GM15510 (cell line): ENCODE results near the gene COLEC11.
A peak's percentile ranks its signal among the peaks of the same experiment; 100 is the strongest.

ENCODE experiments used
- POLR2A ChIP-seq: IDR thresholded peaks from 3 replicates; pipeline ENCODE4 v1.6.1; 2011; ENCODE audit warnings: borderline replicate concordance; ENCODE audit not compliant: insufficient read length; ENCODE audit errors: extremely low read depth

Gene COLEC11

DNA sequence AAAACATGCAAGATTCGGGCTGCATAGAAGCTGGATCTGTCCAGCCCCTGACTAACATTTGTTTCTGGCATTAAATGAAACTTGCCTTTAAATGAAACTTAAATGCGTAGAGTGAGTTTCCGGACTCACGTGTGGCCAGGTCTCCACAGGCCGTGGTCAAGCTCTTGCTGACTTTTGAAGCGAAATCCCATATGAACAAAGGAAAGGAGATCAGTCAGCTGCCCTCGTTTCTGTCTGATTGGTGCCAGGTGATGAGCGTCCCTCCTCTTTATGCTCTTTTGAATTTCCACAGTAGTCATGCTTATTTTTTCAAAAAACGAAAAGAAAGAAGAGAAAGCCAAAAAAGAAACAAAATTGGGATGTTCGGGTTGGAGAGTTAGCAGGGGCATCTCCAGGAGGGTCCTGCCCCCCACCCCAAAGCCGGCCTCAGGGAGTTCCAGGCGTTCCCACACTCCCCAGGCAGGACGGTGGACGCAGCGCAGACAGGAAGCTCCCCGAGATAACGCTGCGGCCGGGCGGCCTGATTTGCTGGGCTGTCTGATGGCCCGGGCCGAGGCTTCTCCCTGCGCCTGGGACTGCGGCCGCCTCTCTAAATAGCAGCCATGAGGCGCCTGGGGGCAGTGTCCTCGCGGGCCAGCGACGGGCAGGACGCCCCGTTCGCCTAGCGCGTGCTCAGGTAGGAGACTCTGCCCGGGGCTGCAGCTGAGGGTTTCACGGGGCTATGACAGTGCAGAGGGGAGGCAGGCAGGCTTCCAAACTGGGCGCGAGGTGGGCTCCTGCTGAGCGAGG is at the start of gene COLEC11:
TSS of gene COLEC11 (plus strand) at position 620 of the 789 bp plus-strand sequence. CDS start 9,229 bp downstream, outside the sequence.
- no peak for TF ChIP-seq POLR2A

GRCh38 chr2:3545788-3546478 is 49.0 kb upstream of the COLEC11 start:
- no peak for TF ChIP-seq POLR2A

- TF ChIP-seq POLR2A = no peak
Observed at GRCh38 chr2:3547915-3548314, 47.0 kb upstream of the COLEC11 start.

- TF ChIP-seq POLR2A = no peak
Observed at GRCh38 chr2:3553946-3554345, 41.0 kb upstream of the COLEC11 start.

- no peak for TF ChIP-seq POLR2A
Observed at GRCh38 chr2:3557639-3558204, 37.2 kb upstream of the COLEC11 start.

GRCh38 chr2:3558205-3559014 is 36.5 kb upstream of the COLEC11 start, which contains the start of gene RNASEH1:
Gene RNASEH1 (minus strand): TSS chr2:3558333. CDS start chr2:3558260, 73 bp downstream.
- peak; percentile 88 for TF ChIP-seq POLR2A

- no peak for TF ChIP-seq POLR2A
Observed at GRCh38 chr2:3563521-3563976, 31.4 kb upstream of the COLEC11 start.

DNA sequence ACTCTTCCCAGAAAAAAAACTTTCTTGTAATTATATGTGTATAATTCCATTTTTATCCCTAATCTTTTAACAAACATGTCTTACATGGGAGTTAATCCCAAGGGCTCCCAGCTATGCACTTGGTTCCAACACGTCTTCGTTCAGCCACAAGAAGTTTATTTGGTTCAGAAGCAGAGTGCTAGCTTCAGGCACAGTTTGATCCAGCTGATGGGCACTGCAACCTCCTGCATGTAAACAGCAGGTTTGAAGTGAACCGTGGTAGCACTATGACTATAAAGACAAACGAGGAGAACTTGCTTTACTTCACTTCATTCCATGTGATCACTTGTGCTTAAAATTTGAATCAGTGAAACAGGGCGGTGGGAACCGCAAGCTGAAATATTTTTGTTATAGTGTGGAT is 29.8 kb upstream of the COLEC11 start:
- no peak for TF ChIP-seq POLR2A

- no peak for TF ChIP-seq POLR2A
Observed at GRCh38 chr2:3566806-3567205, 28.1 kb upstream of the COLEC11 start.

- TF ChIP-seq POLR2A = no peak
Observed at GRCh38 chr2:3571284-3571683, 23.6 kb upstream of the COLEC11 start.

GRCh38 chr2:3572620-3573019 is 22.3 kb upstream of the COLEC11 start:
- TF ChIP-seq POLR2A = no peak

- no peak for TF ChIP-seq POLR2A
Observed at GRCh38 chr2:3574155-3574554, 20.8 kb upstream of the COLEC11 start.

DNA sequence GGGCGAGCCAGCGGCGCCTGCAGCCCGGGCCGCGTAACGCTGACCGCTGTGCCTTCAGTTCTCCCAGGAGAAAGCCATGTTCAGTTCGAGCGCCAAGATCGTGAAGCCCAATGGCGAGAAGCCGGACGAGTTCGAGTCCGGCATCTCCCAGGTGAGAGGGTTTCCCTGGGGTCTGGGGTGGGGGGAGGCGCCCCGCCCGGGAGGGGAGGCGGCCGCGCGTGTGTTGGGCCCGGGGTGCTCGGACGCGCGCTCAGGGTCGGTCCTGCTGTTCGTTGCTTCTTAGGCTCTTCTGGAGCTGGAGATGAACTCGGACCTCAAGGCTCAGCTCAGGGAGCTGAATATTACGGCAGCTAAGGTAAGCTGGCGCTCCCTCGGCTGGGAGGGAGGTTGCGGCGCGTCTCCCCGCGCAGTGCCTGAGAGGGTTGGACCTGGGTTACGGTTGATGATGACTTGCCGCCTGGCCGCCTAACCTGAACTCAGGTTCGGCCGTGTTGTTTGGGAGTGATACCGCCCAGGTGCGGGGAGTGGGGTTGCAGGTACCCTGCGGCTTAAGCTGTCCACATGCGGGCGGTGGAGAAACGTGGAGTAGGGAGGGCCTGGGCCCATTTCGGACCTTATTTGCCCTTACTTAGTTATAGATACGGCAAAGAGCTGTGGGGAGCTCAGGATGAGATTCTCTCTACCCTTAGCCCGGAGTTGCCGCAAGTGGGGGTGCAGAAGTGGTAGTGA is 19.2 kb upstream of the COLEC11 start:
- no peak for TF ChIP-seq POLR2A

DNA sequence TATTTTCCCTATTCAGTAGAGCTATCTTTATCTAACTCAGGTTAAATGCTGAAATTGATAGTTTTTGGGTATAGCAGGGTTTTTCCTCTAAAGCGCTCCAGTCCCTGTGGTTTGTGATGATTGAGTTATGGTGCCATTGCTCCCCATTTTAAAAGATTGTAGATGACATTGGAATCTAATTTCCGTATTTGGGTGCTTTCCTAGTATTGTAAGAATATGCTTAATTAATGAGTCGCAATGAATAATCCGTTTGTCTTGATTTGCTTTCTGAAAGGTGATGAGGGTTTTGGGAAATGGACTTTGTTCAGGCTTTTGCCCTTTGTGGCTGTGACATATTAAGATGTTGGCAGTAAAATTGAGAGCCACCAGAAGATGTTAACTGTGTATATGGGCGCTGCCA is 15.9 kb upstream of the COLEC11 start:
- no peak for TF ChIP-seq POLR2A
